Esophagus squamous epithelium (tissue), 4 donors: ENCODE results near the gene GCLC.

Experiments
- POLR2A ChIP-seq, 4 donors: fragments of 450-650 bp; IDR thresholded peaks; one replicate each; pipeline ENCODE4 v1.6.1; 2017; ENCODE audit warnings: antibody characterized with exemption in 4 of 4, mild to moderate bottlenecking in 4 of 4, moderate library complexity in 3 of 4
- TF ChIP-seq, protein P1 (sequence below), 6 experiments: fragments of 450-650 bp in 4 of 6; fragments of 200-600 bp in 2 of 6; sonication (generic) in 2 of 6; IDR thresholded peaks; one replicate each; pipeline ENCODE4 v1.5.1; 2016 to 2019; ENCODE audit warnings: antibody characterized with exemption in 6 of 6, mild to moderate bottlenecking in 4 of 6, moderate library complexity in 4 of 6

- TF ChIP-seq POLR2A (IDR thresholded peaks at IDR 0.05) = no peak
- TF ChIP-seq, protein P1, sequence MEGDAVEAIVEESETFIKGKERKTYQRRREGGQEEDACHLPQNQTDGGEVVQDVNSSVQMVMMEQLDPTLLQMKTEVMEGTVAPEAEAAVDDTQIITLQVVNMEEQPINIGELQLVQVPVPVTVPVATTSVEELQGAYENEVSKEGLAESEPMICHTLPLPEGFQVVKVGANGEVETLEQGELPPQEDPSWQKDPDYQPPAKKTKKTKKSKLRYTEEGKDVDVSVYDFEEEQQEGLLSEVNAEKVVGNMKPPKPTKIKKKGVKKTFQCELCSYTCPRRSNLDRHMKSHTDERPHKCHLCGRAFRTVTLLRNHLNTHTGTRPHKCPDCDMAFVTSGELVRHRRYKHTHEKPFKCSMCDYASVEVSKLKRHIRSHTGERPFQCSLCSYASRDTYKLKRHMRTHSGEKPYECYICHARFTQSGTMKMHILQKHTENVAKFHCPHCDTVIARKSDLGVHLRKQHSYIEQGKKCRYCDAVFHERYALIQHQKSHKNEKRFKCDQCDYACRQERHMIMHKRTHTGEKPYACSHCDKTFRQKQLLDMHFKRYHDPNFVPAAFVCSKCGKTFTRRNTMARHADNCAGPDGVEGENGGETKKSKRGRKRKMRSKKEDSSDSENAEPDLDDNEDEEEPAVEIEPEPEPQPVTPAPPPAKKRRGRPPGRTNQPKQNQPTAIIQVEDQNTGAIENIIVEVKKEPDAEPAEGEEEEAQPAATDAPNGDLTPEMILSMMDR (IDR thresholded peaks at IDR 0.05) = no peak
These were observed 37.0 kb upstream of the GCLC start for GRCh38 chr6:53581856-53582255.
